Measurements from ENCODE around the gene FADS2. TPM values are rescaled to one million over a fixed set of nuclear protein-coding genes. Genes with fewer than 3 reads are reported as not detected.
A peak's percentile ranks its signal among the peaks of the same experiment; 100 is the strongest.

The FADS2 gene
- total RNA-seq, 4 donors from 2014 or later, result 1.6 to 30.7 (median 12.0) TPM

- DNase-seq, result no peak
- Histone ChIP-seq H3K27me3 (no peaks in the 10 kb centered on the region), H3K4me1 (peaks cover 0 to 34% (median 18%) of the 10 kb centered on the region in 4 donors), H3K4me3 (peak overlapping the region in 1 of 4 donors; percentile 67), H3K36me3 (no peaks in the 10 kb centered on the region), H3K27ac (peak overlapping the region in 3 of 4 donors; percentile 79 to 95 (median 94)), H3K9me3 (no peaks in the 10 kb centered on the region)
- TF ChIP-seq POLR2A (IDR thresholded peaks at IDR 0.05), result no peak
- no peak for TF ChIP-seq CTCF (IDR thresholded peaks at IDR 0.05)
These were observed 10.5 kb upstream of the FADS2 start for GRCh38 chr11:61817471-61818202.

GRCh38 chr11:61820174-61820573 lies 7.9 kb upstream of the FADS2 start:
- H3K27ac ChIP-seq, result peak overlapping the region in 3 of 4 donors; percentile 5 to 85 (median 52)

GRCh38 chr11:61826930-61827570 lies 1.1 kb upstream of the FADS2 start:
- Histone ChIP-seq H3K4me1 (peaks cover 0 to 28% (median 8%) of the 10 kb centered on the region in 4 donors), H3K4me3 (peak overlapping the region; percentile 36 to 59 (median 48)), H3K36me3 (no peaks in the 10 kb centered on the region), H3K9me3 (no peaks in the 10 kb centered on the region), H3K27ac (peak overlapping the region; percentile 23 to 92 (median 61)), H3K27me3 (no peaks in the 10 kb centered on the region)
- peak in 1 of 3 donors; percentile 16 for DNase-seq
- TF ChIP-seq CTCF (IDR thresholded peaks at IDR 0.05) (no peak), POLR2A (IDR thresholded peaks at IDR 0.05) (no peak)

More at GRCh38 chr11:61820174-61820573, 7.9 kb upstream of the FADS2 start:
- Histone ChIP-seq H3K4me3 (no peak overlapping the region), H3K4me1 (peaks cover 0 to 24% (median 13%) of the 10 kb centered on the region in 4 donors), H3K36me3 (no peaks in the 10 kb centered on the region), H3K27me3 (no peaks in the 10 kb centered on the region), H3K9me3 (no peaks in the 10 kb centered on the region)
- no peak for DNase-seq
- TF ChIP-seq CTCF (IDR thresholded peaks at IDR 0.05), result no peak
- TF ChIP-seq POLR2A (IDR thresholded peaks at IDR 0.05), result no peak

- TF ChIP-seq CTCF (IDR thresholded peaks at IDR 0.05), result no peak
- no peak for DNase-seq
- Histone ChIP-seq H3K4me1 (peaks cover 0 to 28% (median 8%) of the 10 kb centered on the region in 4 donors), H3K4me3 (peak overlapping the region; percentile 36 to 59 (median 48)), H3K36me3 (no peaks in the 10 kb centered on the region), H3K27me3 (no peaks in the 10 kb centered on the region), H3K27ac (peak overlapping the region; percentile 23 to 92 (median 61)), H3K9me3 (no peaks in the 10 kb centered on the region)
These were observed 204 bp downstream of the FADS2 start for GRCh38 chr11:61828379-61828628.

- no peaks in the 10 kb centered on the region for H3K36me3 ChIP-seq
- TF ChIP-seq POLR2A (IDR thresholded peaks at IDR 0.05) (no peak), CTCF (IDR thresholded peaks at IDR 0.05) (peak in 2 of 6 experiments; percentile 7 to 34)
- peaks cover 0 to 28% (median 8%) of the 10 kb centered on the region in 4 donors for H3K4me1 ChIP-seq
- DNase-seq, result peak in 2 of 3 donors; percentile 18 to 60
- no peaks in the 10 kb centered on the region for H3K27me3 ChIP-seq
- peak overlapping the region; percentile 36 to 59 (median 48) for H3K4me3 ChIP-seq
- H3K27ac ChIP-seq, result peak overlapping the region; percentile 23 to 92 (median 61)
- H3K9me3 ChIP-seq, result no peaks in the 10 kb centered on the region
These were observed 718 bp downstream of the FADS2 start for GRCh38 chr11:61828629-61829407.
